Panc1 (cell line): ENCODE data around the gene NSMF. TPM values are rescaled to one million over a fixed set of nuclear protein-coding genes. Genes with fewer than 3 reads are reported as not detected.

ENCODE experiments used
- ATAC-seq: fragments of 200-7000 bp; cut with Tn5 transposase; 2 replicates; pipeline ENCODE4 v1.9.1; 2020; ENCODE audit warnings: mild to moderate bottlenecking, moderate library complexity
- BruUV-seq: library from RNA; stranded (reverse); fragments of 400-500 nt; replicated peaks from 2 replicates; lab custom pipeline; 2021; lab: Mats Ljungman, UMichigan
- CTCF ChIA-PET: fragments of 300-600 bp; sonication (Branson Sonifier 250); formaldehyde crosslinking; loops from one replicate; lab custom pipeline; 2022; ENCODE audit warnings: antibody characterized with exemption; lab: Charles Lee
- POLR2A ChIA-PET: fragments of 300-600 bp; sonication (Branson Sonifier 250); formaldehyde crosslinking; loops from one replicate; lab custom pipeline; 2022; ENCODE audit warnings: antibody characterized with exemption; lab: Charles Lee
- DNase-seq: peaks from one replicate; pipeline ENCODE4 v3.0.0-alpha.2; 2010; ENCODE audit warnings: low read depth, low spot score
- H3K27ac ChIP-seq: 2 replicates; pipeline ENCODE4 v1.5.1; 2011; ENCODE audit warnings: mild to moderate bottlenecking, low read length, inconsistent platforms
- H3K27me3 ChIP-seq: fragments of 200-500 bp; sonication (Bioruptor generic); 2 replicates; pipeline ENCODE4 v1.6.0; 2014; ENCODE audit warnings: low read length, inconsistent platforms; ENCODE audit not compliant: control insufficient read depth, insufficient read depth
- H3K36me3 ChIP-seq: fragments of 200-500 bp; sonication (Bioruptor generic); 2 replicates; pipeline ENCODE4 v1.5.1; 2014; ENCODE audit warnings: inconsistent platforms, mild to moderate bottlenecking, low read length, moderate library complexity; ENCODE audit not compliant: control insufficient read depth, insufficient read depth
- H3K4me1 ChIP-seq: 2 replicates; pipeline ENCODE4 v1.5.1; 2011; ENCODE audit warnings: inconsistent platforms, mild to moderate bottlenecking, low read length, moderate library complexity; ENCODE audit not compliant: control insufficient read depth, insufficient read depth
- H3K4me3 ChIP-seq, 2 experiments: 2 replicates each; pipeline ENCODE4 v1.5.1; 2011 to 2012; ENCODE audit warnings: low read depth in 2 of 2, low read length in 2 of 2, mild to moderate bottlenecking in 2 of 2, inconsistent platforms in 1 of 2, moderate library complexity in 1 of 2
- H3K9me3 ChIP-seq: fragments of 200-500 bp; sonication (Bioruptor generic); 2 replicates; pipeline ENCODE4 v1.5.1; 2014; ENCODE audit warnings: low read depth, mild to moderate bottlenecking, inconsistent platforms, low read length, moderate library complexity; ENCODE audit not compliant: control insufficient read depth, insufficient read depth
- POLR2AphosphoS5 ChIP-seq: IDR thresholded peaks from 2 replicates; pipeline ENCODE4 v1.6.1; 2012; ENCODE audit warnings: mild to moderate bottlenecking, low read depth, low read length, moderate library complexity
- SIN3A ChIP-seq: IDR thresholded peaks from 2 replicates; pipeline ENCODE4 v1.6.1; 2012; ENCODE audit warnings: low read depth, mild to moderate bottlenecking, low read length, moderate library complexity, borderline replicate concordance; ENCODE audit not compliant: insufficient read depth
- TCF7L2 ChIP-seq: IDR thresholded peaks from 2 replicates; pipeline ENCODE4 v1.6.1; 2011; ENCODE audit warnings: mild to moderate bottlenecking, low read depth, low read length, inconsistent platforms
- in situ Hi-C: cut with HindIII; loops from 2 replicates; pipeline ENCODE4 v1.10.0; 2016; ENCODE audit warnings: low sequenced_read_pairs, low pct_unique_long_range_greater_than_20kb
- intact Hi-C: fragments of 100-400 bp; cut with micrococcal nuclease; formaldehyde crosslinking; loops from one replicate; pipeline ENCODE4 v1.10.0; 2022; ENCODE audit not compliant: unreplicated experiment
- total RNA-seq: library from RNA; stranded (reverse); gene quantifications from one replicate; pipeline ENCODE4 v1.2.1, GENCODE V29; 2021; ENCODE audit not compliant: unreplicated experiment
- TF ChIP-seq, protein P1 (sequence below), 2 experiments: IDR thresholded peaks; 2 replicates each; pipeline ENCODE4 v1.6.1; 2011 to 2012; ENCODE audit warnings: low read depth in 2 of 2, control low read depth in 1 of 2, low read length in 1 of 2, mild to moderate bottlenecking in 1 of 2, moderate library complexity in 1 of 2; ENCODE audit not compliant: insufficient read depth in 1 of 2
- TF ChIP-seq, protein P2 (sequence below): fragments of 450-650 bp; IDR thresholded peaks from 2 replicates; pipeline ENCODE4 v1.5.1; 2017; ENCODE audit warnings: mild to moderate bottlenecking

The NSMF gene
- total RNA-seq, 1 experiment from 2014 or later = 40.0 TPM

DNA sequence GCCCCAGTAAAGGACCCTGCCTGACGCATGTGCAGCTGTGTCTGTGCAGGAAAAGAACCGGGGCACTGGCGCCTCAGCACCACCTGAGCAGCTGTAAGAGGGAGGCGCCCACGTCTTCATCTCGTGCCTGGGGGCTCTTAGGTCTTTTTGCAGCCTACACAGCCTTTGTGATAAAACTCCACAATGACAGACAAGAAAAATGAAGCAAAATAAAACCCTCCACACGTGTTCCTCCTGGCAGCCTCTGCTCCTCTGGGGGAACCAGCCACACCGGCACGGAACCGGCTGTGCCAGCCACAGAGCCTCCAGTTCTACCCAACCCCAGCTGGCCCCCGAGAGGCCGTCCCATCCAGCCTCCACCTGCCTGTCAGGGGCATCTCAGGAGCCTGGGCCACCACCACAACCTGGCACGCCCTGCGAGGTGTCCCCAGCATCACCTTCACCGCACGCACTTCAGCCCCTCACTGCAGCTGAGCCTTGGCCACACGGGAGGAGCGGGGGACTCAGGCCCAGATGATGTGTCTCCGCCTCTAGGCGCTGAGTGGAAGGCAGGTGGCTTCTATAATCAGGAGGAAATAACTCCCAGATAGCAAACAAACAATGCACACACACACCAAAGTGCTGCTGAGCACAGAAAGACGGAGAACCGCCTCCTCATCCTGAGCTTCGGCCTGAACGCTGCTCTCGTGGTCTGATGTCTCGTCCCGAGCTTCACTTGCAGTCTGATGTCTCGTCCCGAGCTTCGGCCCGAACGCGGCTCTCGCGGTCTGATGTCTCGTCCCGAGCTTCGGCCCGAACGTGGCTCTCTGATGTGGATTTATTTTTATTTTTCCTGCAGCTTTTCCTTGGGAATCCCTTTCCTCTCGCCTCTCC lies 28.6 kb upstream of the NSMF start:
- TF ChIP-seq, protein P1, sequence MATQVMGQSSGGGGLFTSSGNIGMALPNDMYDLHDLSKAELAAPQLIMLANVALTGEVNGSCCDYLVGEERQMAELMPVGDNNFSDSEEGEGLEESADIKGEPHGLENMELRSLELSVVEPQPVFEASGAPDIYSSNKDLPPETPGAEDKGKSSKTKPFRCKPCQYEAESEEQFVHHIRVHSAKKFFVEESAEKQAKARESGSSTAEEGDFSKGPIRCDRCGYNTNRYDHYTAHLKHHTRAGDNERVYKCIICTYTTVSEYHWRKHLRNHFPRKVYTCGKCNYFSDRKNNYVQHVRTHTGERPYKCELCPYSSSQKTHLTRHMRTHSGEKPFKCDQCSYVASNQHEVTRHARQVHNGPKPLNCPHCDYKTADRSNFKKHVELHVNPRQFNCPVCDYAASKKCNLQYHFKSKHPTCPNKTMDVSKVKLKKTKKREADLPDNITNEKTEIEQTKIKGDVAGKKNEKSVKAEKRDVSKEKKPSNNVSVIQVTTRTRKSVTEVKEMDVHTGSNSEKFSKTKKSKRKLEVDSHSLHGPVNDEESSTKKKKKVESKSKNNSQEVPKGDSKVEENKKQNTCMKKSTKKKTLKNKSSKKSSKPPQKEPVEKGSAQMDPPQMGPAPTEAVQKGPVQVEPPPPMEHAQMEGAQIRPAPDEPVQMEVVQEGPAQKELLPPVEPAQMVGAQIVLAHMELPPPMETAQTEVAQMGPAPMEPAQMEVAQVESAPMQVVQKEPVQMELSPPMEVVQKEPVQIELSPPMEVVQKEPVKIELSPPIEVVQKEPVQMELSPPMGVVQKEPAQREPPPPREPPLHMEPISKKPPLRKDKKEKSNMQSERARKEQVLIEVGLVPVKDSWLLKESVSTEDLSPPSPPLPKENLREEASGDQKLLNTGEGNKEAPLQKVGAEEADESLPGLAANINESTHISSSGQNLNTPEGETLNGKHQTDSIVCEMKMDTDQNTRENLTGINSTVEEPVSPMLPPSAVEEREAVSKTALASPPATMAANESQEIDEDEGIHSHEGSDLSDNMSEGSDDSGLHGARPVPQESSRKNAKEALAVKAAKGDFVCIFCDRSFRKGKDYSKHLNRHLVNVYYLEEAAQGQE (IDR thresholded peaks at IDR 0.05; ENCODE audit: insufficient read depth in 1 of 2, low read depth in 2 of 2, low read length in 1 of 2) = no peak
- TF ChIP-seq SIN3A = no peak
- TF ChIP-seq TCF7L2 = no peak
- TF ChIP-seq, protein P2, sequence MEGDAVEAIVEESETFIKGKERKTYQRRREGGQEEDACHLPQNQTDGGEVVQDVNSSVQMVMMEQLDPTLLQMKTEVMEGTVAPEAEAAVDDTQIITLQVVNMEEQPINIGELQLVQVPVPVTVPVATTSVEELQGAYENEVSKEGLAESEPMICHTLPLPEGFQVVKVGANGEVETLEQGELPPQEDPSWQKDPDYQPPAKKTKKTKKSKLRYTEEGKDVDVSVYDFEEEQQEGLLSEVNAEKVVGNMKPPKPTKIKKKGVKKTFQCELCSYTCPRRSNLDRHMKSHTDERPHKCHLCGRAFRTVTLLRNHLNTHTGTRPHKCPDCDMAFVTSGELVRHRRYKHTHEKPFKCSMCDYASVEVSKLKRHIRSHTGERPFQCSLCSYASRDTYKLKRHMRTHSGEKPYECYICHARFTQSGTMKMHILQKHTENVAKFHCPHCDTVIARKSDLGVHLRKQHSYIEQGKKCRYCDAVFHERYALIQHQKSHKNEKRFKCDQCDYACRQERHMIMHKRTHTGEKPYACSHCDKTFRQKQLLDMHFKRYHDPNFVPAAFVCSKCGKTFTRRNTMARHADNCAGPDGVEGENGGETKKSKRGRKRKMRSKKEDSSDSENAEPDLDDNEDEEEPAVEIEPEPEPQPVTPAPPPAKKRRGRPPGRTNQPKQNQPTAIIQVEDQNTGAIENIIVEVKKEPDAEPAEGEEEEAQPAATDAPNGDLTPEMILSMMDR = no peak
- TF ChIP-seq POLR2AphosphoS5 = no peak
- H3K4me3 ChIP-seq = no peak overlapping the region
- no peaks in the 10 kb centered on the region for H3K4me1 ChIP-seq
- H3K27ac ChIP-seq = no peak overlapping the region
- CTCF ChIA-PET = no interaction called here
- no peaks in the 10 kb centered on the region for H3K9me3 ChIP-seq
- POLR2A ChIA-PET = no interaction called here
- DNase-seq = no peak
- H3K27me3 ChIP-seq = no peaks in the 10 kb centered on the region
- ATAC-seq = no peak
- intact Hi-C loops = no loop called here
- in situ Hi-C loops = no loop called here
- H3K36me3 ChIP-seq = no peaks in the 10 kb centered on the region
- BruUV-seq = no TSS peak

DNA sequence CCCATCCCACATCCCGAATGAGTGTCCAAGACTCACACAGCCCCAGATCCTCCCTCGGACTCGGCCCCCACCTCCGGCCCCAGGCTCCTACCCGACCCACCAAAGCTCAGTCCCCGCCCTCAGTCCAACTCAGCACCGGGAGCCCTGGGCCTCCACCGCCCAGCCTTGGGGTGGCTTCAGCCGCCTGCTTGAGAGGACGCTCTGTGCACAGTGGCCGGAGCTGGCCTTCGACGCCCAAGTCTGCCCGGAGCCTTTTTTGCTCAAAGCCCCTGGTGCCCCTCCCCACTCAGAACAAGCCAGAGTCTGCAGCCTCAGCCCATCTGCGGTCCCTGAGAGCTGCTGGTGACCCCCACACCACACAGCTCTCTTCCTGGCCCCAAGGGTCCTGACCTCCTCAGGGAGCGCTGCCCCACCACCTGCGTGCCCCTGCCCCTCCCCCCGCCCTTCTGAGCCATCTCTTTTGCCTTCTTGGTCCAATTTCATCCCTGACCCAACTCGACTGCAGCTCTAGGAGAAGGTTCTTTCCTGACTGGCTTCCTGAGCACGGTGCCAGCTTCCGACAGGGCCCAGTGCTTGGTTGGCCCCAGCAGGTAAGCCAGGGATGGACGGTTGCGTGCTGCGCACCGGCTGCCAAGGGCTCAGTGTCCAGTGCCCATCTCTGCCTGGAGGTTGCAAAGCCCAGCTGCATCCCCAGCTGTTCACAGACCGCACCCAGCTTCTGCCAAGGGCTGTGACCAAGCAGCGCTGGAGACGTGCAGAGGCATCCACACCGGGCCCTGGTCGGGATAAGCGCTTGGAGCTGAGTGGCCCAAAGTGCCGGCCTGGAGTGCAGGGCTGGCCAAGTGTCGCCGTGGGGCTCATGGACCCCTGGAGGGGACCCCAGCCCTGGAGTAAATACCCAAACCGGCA lies 27.7 kb upstream of the NSMF start:
- intact Hi-C loops = no loop called here
- TF ChIP-seq SIN3A = no peak
- DNase-seq (no peak), ATAC-seq (no peak)
- Histone ChIP-seq H3K27me3 (no peaks in the 10 kb centered on the region), H3K27ac (no peak overlapping the region), H3K4me1 (peaks cover 7% of the 10 kb centered on the region; the same call in 1 of the 2 replicates), H3K36me3 (no peaks in the 10 kb centered on the region), H3K9me3 (no peaks in the 10 kb centered on the region), H3K4me3 (no peak overlapping the region)
- POLR2A ChIA-PET = no interaction called here
- CTCF ChIA-PET = no interaction called here
- in situ Hi-C loops = no loop called here
- no TSS peak for BruUV-seq
